H9 (cell line): ENCODE results near the gene SLC9A1. TPM values are rescaled to one million over a fixed set of nuclear protein-coding genes. Genes with fewer than 3 reads are reported as not detected.
A peak's percentile ranks its signal among the peaks of the same experiment; 100 is the strongest.

ENCODE experiments used
- DNase-seq: peaks from one replicate; pipeline ENCODE4 v3.0.0-alpha.2; 2017
- H2AFZ ChIP-seq: one replicate; pipeline ENCODE4 v1.6.1; 2013; ENCODE audit warnings: mild to moderate bottlenecking, low read length, control low read depth, moderate library complexity
- H2AK5ac ChIP-seq: 2 replicates; pipeline ENCODE4 v1.6.1; 2013; ENCODE audit warnings: low read length, control low read depth, mixed read lengths; ENCODE audit not compliant: insufficient read length
- H2BK120ac ChIP-seq: one replicate; pipeline ENCODE4 v1.6.1; 2013; ENCODE audit warnings: low read depth, mild to moderate bottlenecking, low read length, control low read depth, inconsistent platforms; ENCODE audit not compliant: poor library complexity, severe bottlenecking
- H2BK12ac ChIP-seq: 2 replicates; pipeline ENCODE4 v1.6.1; 2013; ENCODE audit warnings: low read length, control low read depth, mixed read lengths, low read depth; ENCODE audit not compliant: insufficient read length
- H2BK15ac ChIP-seq: 2 replicates; pipeline ENCODE4 v1.6.1; 2013; ENCODE audit warnings: low read depth, low read length, control low read depth
- H2BK20ac ChIP-seq: one replicate; pipeline ENCODE4 v1.6.1; 2013; ENCODE audit warnings: low read depth, mild to moderate bottlenecking, low read length, control low read depth, inconsistent platforms; ENCODE audit not compliant: poor library complexity, severe bottlenecking
- H2BK5ac ChIP-seq: 2 replicates; pipeline ENCODE4 v1.6.1; 2013; ENCODE audit warnings: low read length, control low read depth, mixed read lengths; ENCODE audit not compliant: insufficient read length
- H3K14ac ChIP-seq: 2 replicates; pipeline ENCODE4 v1.6.1; 2013; ENCODE audit warnings: low read length, control low read depth; ENCODE audit not compliant: insufficient read depth
- H3K18ac ChIP-seq: 2 replicates; pipeline ENCODE4 v1.6.1; 2013; ENCODE audit warnings: low read depth, mild to moderate bottlenecking, mixed read lengths, low read length, control low read depth; ENCODE audit not compliant: insufficient read length
- H3K23ac ChIP-seq: 2 replicates; pipeline ENCODE4 v1.6.1; 2013; ENCODE audit warnings: low read length, control low read depth, mixed read lengths, low read depth; ENCODE audit not compliant: insufficient read length
- H3K23me2 ChIP-seq: 2 replicates; pipeline ENCODE4 v1.6.1; 2013; ENCODE audit warnings: low read depth, mild to moderate bottlenecking, mixed read lengths, low read length, control low read depth; ENCODE audit not compliant: insufficient read length, poor library complexity, severe bottlenecking
- H3K27ac ChIP-seq: 2 replicates; pipeline ENCODE4 v1.5.1; 2013; ENCODE audit warnings: low read length, control low read depth, mixed read lengths, low read depth; ENCODE audit not compliant: insufficient read length
- H3K27me3 ChIP-seq: 2 replicates; pipeline ENCODE4 v1.6.1; 2013; ENCODE audit warnings: low read length, control low read depth, inconsistent platforms; ENCODE audit not compliant: insufficient read depth
- H3K4ac ChIP-seq: 2 replicates; pipeline ENCODE4 v1.6.1; 2013; ENCODE audit warnings: low read depth, mild to moderate bottlenecking, control low read depth, inconsistent platforms, low read length, moderate library complexity
- H3K4me1 ChIP-seq: 2 replicates; pipeline ENCODE4 v1.6.1; 2013; ENCODE audit warnings: low read length, control low read depth, inconsistent platforms; ENCODE audit not compliant: insufficient read depth
- H3K4me2 ChIP-seq: 2 replicates; pipeline ENCODE4 v1.6.1; 2013; ENCODE audit warnings: low read length, control low read depth, mixed read lengths; ENCODE audit not compliant: insufficient read length, insufficient read depth
- H3K56ac ChIP-seq: 2 replicates; pipeline ENCODE4 v1.6.1; 2013; ENCODE audit warnings: low read depth, mild to moderate bottlenecking, mixed read lengths, low read length, control low read depth; ENCODE audit not compliant: insufficient read length
- H3K79me1 ChIP-seq: 2 replicates; pipeline ENCODE4 v1.6.1; 2013; ENCODE audit warnings: low read depth, mild to moderate bottlenecking, moderate library complexity, low read length, control low read depth, inconsistent platforms; ENCODE audit not compliant: insufficient read depth, poor library complexity, severe bottlenecking
- H3K79me2 ChIP-seq: 2 replicates; pipeline ENCODE4 v1.6.1; 2013; ENCODE audit warnings: low read length, control low read depth, inconsistent platforms; ENCODE audit not compliant: insufficient read depth
- H3K9ac ChIP-seq: 2 replicates; pipeline ENCODE4 v1.6.1; 2013; ENCODE audit warnings: low read length, control low read depth, mixed read lengths; ENCODE audit not compliant: insufficient read length; ENCODE audit errors: extremely low read depth
- H3K9me3 ChIP-seq: one replicate; pipeline ENCODE4 v1.6.1; 2013; ENCODE audit warnings: low read depth, low read length, inconsistent platforms; ENCODE audit not compliant: control insufficient read depth
- H3T11ph ChIP-seq: one replicate; pipeline ENCODE4 v1.6.1; 2013; ENCODE audit warnings: mild to moderate bottlenecking, low read length, control low read depth, inconsistent platforms
- H4K20me1 ChIP-seq: one replicate; pipeline ENCODE4 v1.6.1; 2013; ENCODE audit not compliant: control insufficient read depth, insufficient read length, insufficient read depth
- H4K5ac ChIP-seq: 2 replicates; pipeline ENCODE4 v1.6.1; 2013; ENCODE audit warnings: low read depth, mild to moderate bottlenecking, mixed read lengths, low read length, control low read depth; ENCODE audit not compliant: insufficient read length
- H4K8ac ChIP-seq: replicated peaks from 2 replicates; pipeline ENCODE4 v1.6.1; 2013; ENCODE audit warnings: low read length, control low read depth, mixed read lengths, low read depth; ENCODE audit not compliant: insufficient read length
- H4K91ac ChIP-seq: 2 replicates; pipeline ENCODE4 v1.6.1; 2013; ENCODE audit warnings: low read depth, mild to moderate bottlenecking, moderate library complexity, mixed read lengths, low read length, control low read depth; ENCODE audit not compliant: insufficient read length
- H3K27ac Mint-ChIP-seq, 3 experiments: 2 replicates in 2 of 3; 3 replicates in 1 of 3; pipeline ENCODE4 v1.8.0; 2020 to 2021; ENCODE audit warnings: mixed read lengths in 3 of 3, mild to moderate bottlenecking in 1 of 3, moderate library complexity in 1 of 3
- H3K27me3 Mint-ChIP-seq: 2 replicates; pipeline ENCODE4 v1.8.0; 2021; ENCODE audit warnings: low read depth, mild to moderate bottlenecking, moderate library complexity, mixed read lengths
- H3K36me3 Mint-ChIP-seq, 3 experiments: 2 replicates in 2 of 3; 3 replicates in 1 of 3; pipeline ENCODE4 v1.8.0; 2020 to 2021; ENCODE audit warnings: low read depth in 3 of 3, mixed read lengths in 3 of 3; ENCODE audit not compliant: insufficient read depth in 1 of 3
- H3K4me1 Mint-ChIP-seq, 2 experiments: 2 replicates each; pipeline ENCODE4 v1.8.0; 2020; ENCODE audit warnings: mixed read lengths in 2 of 2
- H3K4me3 Mint-ChIP-seq, 2 experiments: 2 replicates in 1 of 2; 3 replicates in 1 of 2; pipeline ENCODE4 v1.8.0; 2020 to 2021; ENCODE audit warnings: mild to moderate bottlenecking in 2 of 2, mixed read lengths in 2 of 2, moderate library complexity in 1 of 2
- H3K9me3 Mint-ChIP-seq, 2 experiments: 2 replicates in 1 of 2; 3 replicates in 1 of 2; pipeline ENCODE4 v1.8.0; 2020; ENCODE audit warnings: mild to moderate bottlenecking in 2 of 2, mixed read lengths in 2 of 2, moderate library complexity in 1 of 2
- WGBS: extraction: QIAGEN DNeasy Blood & Tissue Kit; methylation state at CpG from one replicate; pipeline ENCODE4 v1.1.7; 2013; ENCODE audit warnings: missing lambda C conversion rate, low lambda C conversion rate, mixed read lengths; ENCODE audit not compliant: insufficient read length; ENCODE audit errors: extremely low coverage; 5-methylcytosine and 5-hydroxymethylcytosine counted together
- total RNA-seq: library from RNA; stranded (reverse); gene quantifications from 2 replicates; pipeline ENCODE4 v1.2.1, GENCODE V29; 2021
- TF ChIP-seq, protein P1 (sequence below): fragments of 200-600 bp; sonication (generic); conservative IDR thresholded peaks from 3 replicates; pipeline ENCODE4 v1.8.0; 2021; ENCODE audit warnings: antibody characterized with exemption, mild to moderate bottlenecking

SLC9A1 gene
- total RNA-seq, 1 experiment from 2014 or later = 20.8 TPM

DNA sequence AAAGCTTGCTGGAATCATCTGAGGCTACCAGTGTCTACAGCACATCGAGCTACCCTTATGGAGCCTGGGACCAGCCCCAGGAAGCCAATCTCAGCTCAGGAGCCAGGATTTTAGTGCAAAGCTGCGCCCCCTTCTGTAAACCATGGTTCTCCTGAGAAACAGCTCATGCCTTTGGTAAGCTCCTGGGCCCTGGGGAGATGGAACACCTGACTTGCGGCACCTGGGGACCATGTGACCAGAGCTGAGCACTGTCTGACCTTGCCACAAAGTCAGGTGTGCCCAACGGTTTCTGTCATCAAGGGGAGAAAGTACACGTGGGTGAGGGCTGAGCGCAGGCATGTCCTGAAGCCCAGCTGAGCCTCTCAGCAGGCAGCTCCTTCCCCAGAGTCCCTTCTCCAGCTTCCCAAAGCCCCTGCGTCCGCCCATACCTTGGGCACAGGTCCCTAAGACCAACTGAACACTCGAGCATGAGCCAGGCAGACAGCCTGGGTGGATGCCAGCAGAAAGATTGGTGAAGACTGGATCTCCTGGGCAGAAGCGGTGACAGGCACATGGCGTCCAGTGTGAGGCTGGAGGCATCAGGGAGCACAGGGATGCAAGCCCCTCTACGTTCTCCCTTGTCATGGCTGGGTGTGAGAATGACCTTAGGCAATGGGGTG is 84.4 kb downstream of the SLC9A1 start:
- Histone ChIP-seq H2AK5ac (no peak overlapping the region), H3T11ph (no peak overlapping the region), H3K9me3 (no peaks in the 10 kb centered on the region), H2BK15ac (no peak overlapping the region), H3K79me1 (no peaks in the 10 kb centered on the region), H3K27ac (no peak overlapping the region), H3K79me2 (no peaks in the 10 kb centered on the region), H4K20me1 (no peaks in the 10 kb centered on the region), H3K9ac (no peak overlapping the region), H3K4me2 (no peak overlapping the region), H3K4ac (no peak overlapping the region), H3K23ac (no peak overlapping the region), H4K8ac (no peak overlapping the region), H4K91ac (no peak overlapping the region), H4K5ac (no peak overlapping the region), H2BK12ac (no peak overlapping the region), H2BK20ac (no peak overlapping the region), H3K23me2 (no peaks in the 10 kb centered on the region), H3K27me3 (no peaks in the 10 kb centered on the region), H2BK5ac (no peak overlapping the region), H3K4me1 (no peaks in the 10 kb centered on the region), H3K56ac (no peak overlapping the region), H3K14ac (no peak overlapping the region; the same call in 1 of the 2 replicates), H2BK120ac (no peak overlapping the region), H2AFZ (no peak overlapping the region), H3K18ac (no peak overlapping the region)
- WGBS = no CpG with 5 or more reads among the region's 12 CpGs
- Mint-ChIP-seq H3K4me3 (no peak overlapping the region), H3K9me3 (no peaks in the 10 kb centered on the region; a peak in 1 of 5 replicates), H3K27ac (peak overlapping the region in 1 of 3 experiments; percentile 67; a peak in 1 of 7 replicates), H3K27me3 (no peaks in the 10 kb centered on the region; the same call in 1 of the 2 replicates), H3K4me1 (peaks cover 9 to 15% of the 10 kb centered on the region in 2 experiments; a peak in 3 of 4 replicates), H3K36me3 (no peaks in the 10 kb centered on the region; a peak in 1 of 7 replicates)
- peak; percentile 75 for DNase-seq
- TF ChIP-seq, protein P1, sequence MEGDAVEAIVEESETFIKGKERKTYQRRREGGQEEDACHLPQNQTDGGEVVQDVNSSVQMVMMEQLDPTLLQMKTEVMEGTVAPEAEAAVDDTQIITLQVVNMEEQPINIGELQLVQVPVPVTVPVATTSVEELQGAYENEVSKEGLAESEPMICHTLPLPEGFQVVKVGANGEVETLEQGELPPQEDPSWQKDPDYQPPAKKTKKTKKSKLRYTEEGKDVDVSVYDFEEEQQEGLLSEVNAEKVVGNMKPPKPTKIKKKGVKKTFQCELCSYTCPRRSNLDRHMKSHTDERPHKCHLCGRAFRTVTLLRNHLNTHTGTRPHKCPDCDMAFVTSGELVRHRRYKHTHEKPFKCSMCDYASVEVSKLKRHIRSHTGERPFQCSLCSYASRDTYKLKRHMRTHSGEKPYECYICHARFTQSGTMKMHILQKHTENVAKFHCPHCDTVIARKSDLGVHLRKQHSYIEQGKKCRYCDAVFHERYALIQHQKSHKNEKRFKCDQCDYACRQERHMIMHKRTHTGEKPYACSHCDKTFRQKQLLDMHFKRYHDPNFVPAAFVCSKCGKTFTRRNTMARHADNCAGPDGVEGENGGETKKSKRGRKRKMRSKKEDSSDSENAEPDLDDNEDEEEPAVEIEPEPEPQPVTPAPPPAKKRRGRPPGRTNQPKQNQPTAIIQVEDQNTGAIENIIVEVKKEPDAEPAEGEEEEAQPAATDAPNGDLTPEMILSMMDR = peak; percentile 47; the same call in 2 of the 3 replicates
